Endothelial cell (in vitro differentiated cells): ENCODE data around the gene PTCRA. TPM values are rescaled to one million over a fixed set of nuclear protein-coding genes. Genes with fewer than 3 reads are reported as not detected.

Experiments
- DNase-seq: peaks from one replicate; pipeline ENCODE4 v3.0.0; 2021; ENCODE audit warnings: low spot score
- H3K27ac Mint-ChIP-seq: one replicate; pipeline ENCODE4 v1.8.0; 2021; ENCODE audit warnings: mixed read lengths, inconsistent platforms; ENCODE audit not compliant: unreplicated experiment
- H3K27me3 Mint-ChIP-seq: one replicate; pipeline ENCODE4 v1.8.0; 2021; ENCODE audit warnings: mild to moderate bottlenecking, moderate library complexity, mixed read lengths, inconsistent platforms; ENCODE audit not compliant: unreplicated experiment
- H3K36me3 Mint-ChIP-seq: one replicate; pipeline ENCODE4 v1.8.0; 2021; ENCODE audit warnings: mild to moderate bottlenecking, low read depth, mixed read lengths, inconsistent platforms; ENCODE audit not compliant: unreplicated experiment
- H3K4me1 Mint-ChIP-seq: one replicate; pipeline ENCODE4 v1.8.0; 2021; ENCODE audit warnings: mild to moderate bottlenecking, mixed read lengths, inconsistent platforms; ENCODE audit not compliant: unreplicated experiment
- H3K4me3 Mint-ChIP-seq: one replicate; pipeline ENCODE4 v1.8.0; 2021; ENCODE audit warnings: mild to moderate bottlenecking, mixed read lengths, inconsistent platforms; ENCODE audit not compliant: unreplicated experiment
- H3K9me3 Mint-ChIP-seq: one replicate; pipeline ENCODE4 v1.8.0; 2021; ENCODE audit warnings: mixed read lengths, inconsistent platforms; ENCODE audit not compliant: unreplicated experiment
- CTCF ChIP-seq: fragments of 200-600 bp; sonication (generic); IDR thresholded peaks from one replicate; pipeline ENCODE4 v1.5.0; 2021; ENCODE audit warnings: antibody characterized with exemption; ENCODE audit not compliant: unreplicated experiment
- total RNA-seq: library from RNA; stranded (reverse); fragmentation: NEBNext Ultra II Directional; extraction: Animal tissue kit (Norgen Biotek cat#: 25700); gene quantifications from one replicate; pipeline ENCODE4 v1.2.1, GENCODE V29; 2021; ENCODE audit not compliant: unreplicated experiment

Gene PTCRA
- total RNA-seq, 1 donor from 2014 or later = not detected

DNA sequence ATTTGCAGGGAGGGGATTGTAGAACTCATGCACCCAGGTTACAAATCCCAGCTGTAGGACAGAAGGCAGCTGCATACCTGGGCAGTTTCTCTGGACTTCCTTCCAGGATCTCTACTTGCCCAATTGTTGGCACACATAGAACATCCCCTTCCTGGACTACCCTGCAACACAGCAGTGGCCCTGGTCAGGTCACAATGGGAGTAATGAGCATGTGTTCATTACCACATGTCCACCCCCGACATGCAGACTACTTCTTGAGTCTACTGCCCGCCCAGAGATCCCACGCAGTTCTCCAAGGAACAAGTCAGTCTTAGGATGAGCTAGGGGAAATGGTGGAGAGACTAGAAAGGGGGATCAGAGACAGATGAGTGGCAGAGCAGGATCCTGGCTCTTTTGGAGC, 58.1 kb downstream of the PTCRA start:
- Mint-ChIP-seq H3K4me3 (no peak overlapping the region), H3K27me3 (peaks cover 8% of the 10 kb centered on the region), H3K9me3 (no peaks in the 10 kb centered on the region), H3K36me3 (peaks cover 3% of the 10 kb centered on the region), H3K27ac (no peak overlapping the region), H3K4me1 (peaks cover 14% of the 10 kb centered on the region)
- DNase-seq = no peak
- TF ChIP-seq CTCF = no peak

- H3K36me3 Mint-ChIP-seq = peaks cover 9% of the 10 kb centered on the region
- no peak for TF ChIP-seq CTCF
- no peak overlapping the region for H3K4me3 Mint-ChIP-seq
- H3K4me1 Mint-ChIP-seq = peaks cover 25% of the 10 kb centered on the region
- H3K27ac Mint-ChIP-seq = no peak overlapping the region
- DNase-seq = no peak
- H3K27me3 Mint-ChIP-seq = peaks cover 12% of the 10 kb centered on the region
- H3K9me3 Mint-ChIP-seq = no peaks in the 10 kb centered on the region
Measured at GRCh38 chr6:42974919-42975505, 59.2 kb downstream of the PTCRA start.

Other genes starting within 250 kb of the PTCRA start
- gene PRPH2, start 193.5 kb upstream of the PTCRA start, total RNA-seq = 0.15 TPM
- 23.4 TPM for gene TBCC, start 169.9 kb upstream of the PTCRA start, total RNA-seq
- gene BICRAL, start 134.0 kb upstream of the PTCRA start, total RNA-seq = 9.2 TPM
- gene RPL7L1, start 36.4 kb upstream of the PTCRA start, total RNA-seq = 58.1 TPM
- gene CNPY3, start 13.4 kb downstream of the PTCRA start, total RNA-seq = 106 TPM
- gene GNMT, start 44.7 kb downstream of the PTCRA start, total RNA-seq = 0.59 TPM
- gene PEX6, start 63.1 kb downstream of the PTCRA start, total RNA-seq = 26.1 TPM
- 58.0 TPM for gene PPP2R5D, start 68.5 kb downstream of the PTCRA start, total RNA-seq
- gene MEA1, start 97.9 kb downstream of the PTCRA start, total RNA-seq = 61.0 TPM
- gene KLHDC3, start 98.2 kb downstream of the PTCRA start, total RNA-seq = 154 TPM
- 82.1 TPM for gene RRP36, start 105.6 kb downstream of the PTCRA start, total RNA-seq
- gene CUL7, start 137.8 kb downstream of the PTCRA start, total RNA-seq = 42.2 TPM
- 39.7 TPM for gene MRPL2, start 143.4 kb downstream of the PTCRA start, total RNA-seq
- gene KLC4, start 143.6 kb downstream of the PTCRA start, total RNA-seq = 41.4 TPM
- gene PTK7, start 160.3 kb downstream of the PTCRA start, total RNA-seq = 208 TPM